T1000 (cell line): Measurements from ENCODE around the gene STK32B.
"Not testable (repeated sequence)": the region's sequence is repeated elsewhere in the genome, so short reads cannot be mapped to it uniquely, and the experiment has no call there.

ENCODE experiments used
- DNase-seq: peaks from one replicate; lab custom pipeline; 2025; ENCODE audit warnings: mixed read lengths; lab: John Stamatoyannopoulos, UW

The STK32B gene

DNA sequence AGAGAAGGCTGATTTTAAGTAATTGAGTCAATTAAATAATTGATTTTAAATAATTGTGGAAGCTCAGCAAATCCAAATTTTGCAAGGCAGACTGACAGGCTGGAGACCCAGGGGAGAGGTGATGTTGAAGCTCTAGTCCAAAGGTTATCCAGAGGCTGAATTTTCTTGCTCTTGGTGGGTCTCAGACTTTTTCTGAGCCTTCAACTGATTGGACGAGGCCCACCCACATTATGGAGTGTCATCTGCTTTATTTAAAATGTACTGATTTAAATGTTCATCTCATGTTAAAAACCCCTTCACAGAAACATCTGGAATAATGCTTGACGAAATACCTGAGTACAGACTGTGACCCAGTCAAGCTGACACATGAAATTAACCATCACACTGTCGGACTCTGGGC lies 20.4 kb upstream of the STK32B start:
- no peak for DNase-seq

DNA sequence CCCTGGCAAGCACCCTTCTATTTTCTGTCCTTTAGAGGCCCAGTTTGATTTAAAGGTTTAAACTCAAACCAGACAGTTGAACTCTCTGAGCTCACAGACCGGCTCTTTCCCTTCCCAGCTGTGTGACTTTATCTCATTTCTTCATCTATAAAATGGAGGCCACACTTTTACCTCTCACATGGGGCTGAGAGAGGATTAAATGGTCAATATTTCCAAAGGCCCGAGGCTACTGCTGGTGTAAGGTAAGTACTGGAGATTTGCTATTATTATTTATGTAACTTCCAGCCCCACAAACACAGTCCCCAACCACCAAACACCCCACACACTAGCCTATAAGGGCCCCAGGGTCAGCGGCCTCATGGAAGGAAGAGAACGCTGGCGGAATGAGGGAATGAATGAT lies 18.5 kb upstream of the STK32B start:
- DNase-seq, result no peak

DNA sequence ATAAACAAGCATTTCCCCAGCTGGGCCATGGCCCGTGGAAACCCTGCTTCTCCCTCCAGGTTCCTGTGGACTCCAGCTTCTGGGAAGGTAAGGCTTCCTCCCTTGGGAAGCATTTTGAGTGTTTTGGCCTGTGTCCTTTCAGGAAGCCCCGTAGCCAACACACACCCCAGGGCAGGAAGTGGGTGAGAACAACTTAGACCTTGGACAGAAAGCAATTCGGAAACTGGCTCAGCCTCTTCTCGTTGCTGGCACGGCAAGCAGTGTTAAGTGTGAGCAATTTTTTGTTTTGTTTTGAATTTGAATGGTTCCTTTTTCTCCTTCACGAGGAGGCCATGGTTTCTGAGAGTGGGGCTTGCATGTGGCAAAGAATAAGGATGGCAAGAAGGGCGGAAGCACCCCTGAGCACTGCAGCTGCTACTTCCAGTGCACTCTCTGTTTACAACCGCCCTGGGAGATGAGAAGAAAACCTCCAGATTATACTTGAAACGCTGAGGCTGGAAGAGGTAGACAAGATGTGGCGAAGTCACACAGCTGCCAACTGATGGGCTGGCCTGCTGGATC lies 17.9 kb upstream of the STK32B start:
- no peak for DNase-seq

DNA sequence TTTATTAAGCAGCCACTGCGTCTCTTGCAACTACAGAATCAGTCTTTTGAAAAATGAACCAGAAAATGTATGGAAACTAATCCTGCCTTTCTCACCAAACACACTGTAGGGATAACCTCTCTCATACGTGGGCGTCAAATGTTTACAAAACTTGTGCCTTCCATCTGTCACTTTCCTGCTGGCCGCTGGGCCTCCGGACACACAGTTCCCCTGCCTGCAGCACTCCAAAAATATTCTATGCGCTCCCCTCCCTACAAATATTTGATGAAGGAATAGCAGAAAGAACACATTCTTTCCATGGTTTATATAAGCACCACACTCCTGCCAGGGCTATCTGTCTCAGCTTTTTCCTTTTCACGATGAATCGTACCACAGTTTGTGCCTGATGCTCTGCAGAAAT lies 17.1 kb upstream of the STK32B start:
- DNase-seq, result no peak

- DNase-seq, result no peak
These were observed 15.0 kb upstream of the STK32B start for GRCh38 chr4:5036239-5036638.

- DNase-seq, result peak; percentile 58
These were observed 13.4 kb upstream of the STK32B start for GRCh38 chr4:5037553-5038551.

- no peak for DNase-seq
These were observed 11.5 kb upstream of the STK32B start for GRCh38 chr4:5039800-5040199.

DNA sequence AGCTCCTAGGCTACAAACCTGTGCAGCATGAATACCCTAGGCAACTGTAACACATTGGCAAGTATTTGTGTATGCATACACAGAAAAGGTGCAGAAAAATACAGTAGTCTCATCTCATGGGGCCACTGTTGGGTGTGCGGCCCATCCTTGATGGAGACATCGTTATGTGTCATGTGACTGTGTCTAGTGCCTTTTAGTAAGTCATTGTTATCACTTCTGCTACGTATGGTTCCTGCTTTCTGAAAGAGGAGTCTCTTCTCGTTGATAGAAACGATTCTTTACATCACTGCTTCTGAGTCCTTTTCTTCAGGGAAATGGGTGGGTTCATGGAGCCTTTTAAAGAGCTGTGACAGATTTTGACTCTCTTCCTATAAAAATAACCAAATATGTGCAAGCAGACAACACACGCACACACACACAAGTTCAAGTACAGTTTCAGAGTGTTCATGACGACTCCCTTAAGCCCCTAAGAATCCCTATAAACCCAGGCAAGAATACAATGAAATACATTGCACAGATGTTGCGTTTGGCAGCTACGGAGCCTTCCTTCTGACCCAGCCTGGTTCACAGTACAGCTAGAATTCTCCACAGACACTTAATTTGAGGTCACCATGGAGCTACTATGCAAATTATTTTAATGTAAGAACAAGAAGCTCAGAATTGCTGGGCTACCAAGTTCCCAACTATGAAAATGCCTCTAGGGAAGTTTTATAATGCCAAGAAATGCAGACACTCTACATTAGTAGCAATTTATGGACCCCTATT lies 10.2 kb upstream of the STK32B start:
- DNase-seq, result no peak

GRCh38 chr4:5041699-5042098 lies 9.6 kb upstream of the STK32B start:
- DNase-seq, result no peak

DNA sequence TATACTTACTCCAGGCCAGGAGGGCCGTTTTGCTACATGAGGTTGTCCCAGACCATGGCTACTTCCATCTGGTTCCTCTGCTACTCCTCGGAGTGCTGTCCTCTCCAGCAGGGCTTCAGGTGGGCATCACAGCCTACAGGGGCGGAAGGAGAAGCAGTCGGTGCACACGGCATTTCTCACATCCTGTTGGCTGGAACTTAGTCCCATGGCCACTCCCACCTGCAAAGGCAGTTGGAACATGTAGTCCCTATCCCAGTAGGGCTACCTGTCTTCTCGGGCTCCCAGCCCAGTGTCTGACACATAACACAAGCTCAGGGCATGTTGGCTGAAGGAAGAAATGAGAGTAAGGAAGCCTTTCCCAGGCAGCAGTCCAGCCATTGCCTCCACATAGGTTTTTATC lies 7.7 kb upstream of the STK32B start:
- DNase-seq, result no peak

DNA sequence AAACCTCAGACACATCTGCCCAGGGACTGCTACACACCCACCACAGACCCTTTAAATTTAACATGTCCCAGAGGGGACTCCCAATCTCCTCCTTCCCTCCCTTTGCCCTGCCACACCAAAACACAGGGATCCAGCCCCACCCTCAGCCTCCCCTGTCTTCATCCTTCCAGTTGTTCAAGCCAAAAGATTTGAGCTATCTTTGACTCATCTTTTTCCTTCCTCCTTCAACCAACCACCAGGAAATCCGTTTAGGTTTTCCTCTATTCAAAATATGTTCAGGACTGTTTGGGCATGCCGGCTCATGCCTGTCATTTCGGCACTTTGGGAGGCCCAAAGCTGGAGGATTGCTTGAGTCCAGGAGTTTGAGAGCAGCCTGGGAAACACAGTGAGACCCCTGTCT lies 6.9 kb upstream of the STK32B start:
- DNase-seq, result no peak

DNA sequence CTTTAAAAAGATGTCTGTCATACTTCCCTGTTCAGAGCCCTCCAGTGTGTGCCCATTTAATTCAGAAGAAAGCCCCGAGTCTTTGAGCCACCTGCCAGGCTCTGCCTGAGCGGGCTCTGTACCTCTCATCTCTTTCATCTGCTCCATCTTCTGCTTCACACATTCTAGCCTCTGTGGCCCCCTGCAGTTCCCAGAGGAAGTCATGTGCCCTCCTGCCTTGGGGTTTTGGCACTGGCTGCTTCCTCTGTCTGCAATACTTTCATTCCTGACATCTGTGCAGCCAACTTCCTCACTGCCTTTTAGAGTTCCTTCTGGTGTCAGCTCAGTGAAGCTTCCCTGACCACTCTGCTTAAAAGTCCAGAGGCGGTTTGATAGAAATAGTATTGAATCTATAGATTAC lies 6.2 kb upstream of the STK32B start:
- no peak for DNase-seq

DNA sequence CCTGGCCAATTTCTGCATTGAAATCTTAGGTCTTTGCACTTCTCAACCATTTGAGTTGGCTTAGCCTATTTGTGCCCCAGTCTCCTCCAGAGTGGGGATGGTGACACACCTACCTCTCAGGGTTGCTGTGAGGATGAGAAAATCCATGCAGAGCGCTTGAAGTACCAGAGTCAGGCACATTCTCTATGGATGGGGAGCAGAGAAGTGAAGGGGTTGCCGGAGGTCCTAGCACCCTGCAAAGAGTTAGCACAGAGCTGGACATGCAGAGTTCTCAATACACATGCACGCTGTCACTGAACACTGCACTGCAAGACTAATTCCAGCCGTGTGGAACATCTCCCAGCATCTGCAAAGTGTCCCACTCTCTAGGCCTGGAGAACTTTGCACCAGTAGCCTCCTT lies 2.6 kb upstream of the STK32B start:
- no peak for DNase-seq

DNA sequence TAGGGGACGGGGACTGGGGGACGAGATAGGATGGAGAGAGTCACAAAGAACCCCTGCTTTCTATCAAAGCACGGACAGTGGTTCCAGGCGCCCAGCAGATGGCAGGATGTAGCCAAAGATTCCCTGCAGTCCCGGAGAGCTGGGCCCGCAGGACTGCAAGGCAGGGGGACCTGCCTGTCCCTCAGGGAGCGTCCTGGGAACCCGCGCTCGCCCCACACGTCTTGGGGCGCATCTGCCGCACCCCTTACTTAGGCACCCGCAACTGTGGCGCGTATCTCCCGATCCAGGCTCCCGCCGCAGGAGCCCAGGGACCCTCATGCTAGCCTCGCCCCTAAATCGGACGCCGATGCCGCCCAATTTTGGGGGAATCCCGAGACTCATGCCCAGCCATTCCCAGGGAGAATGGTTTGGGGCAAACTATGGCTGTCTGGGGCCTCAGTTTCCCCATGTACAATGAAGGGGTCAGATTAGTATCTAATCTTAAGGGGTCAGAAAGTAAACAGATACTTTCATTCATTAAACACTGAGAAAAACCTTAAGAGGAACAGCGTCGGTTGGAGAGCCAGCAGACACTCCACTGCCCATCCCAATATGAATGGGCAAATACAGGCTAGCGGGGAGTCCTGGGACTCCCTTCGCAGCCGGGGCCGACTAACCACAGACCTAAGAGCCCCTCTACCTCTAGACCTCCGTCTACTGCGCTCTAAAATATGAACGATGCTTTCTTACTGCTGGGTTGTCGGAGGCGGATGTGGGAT lies 581 bp upstream of the STK32B start:
- peak; percentile 37 for DNase-seq

- DNase-seq, result no peak
These were observed 973 bp downstream of the STK32B start for GRCh38 chr4:5052204-5052702.

DNA sequence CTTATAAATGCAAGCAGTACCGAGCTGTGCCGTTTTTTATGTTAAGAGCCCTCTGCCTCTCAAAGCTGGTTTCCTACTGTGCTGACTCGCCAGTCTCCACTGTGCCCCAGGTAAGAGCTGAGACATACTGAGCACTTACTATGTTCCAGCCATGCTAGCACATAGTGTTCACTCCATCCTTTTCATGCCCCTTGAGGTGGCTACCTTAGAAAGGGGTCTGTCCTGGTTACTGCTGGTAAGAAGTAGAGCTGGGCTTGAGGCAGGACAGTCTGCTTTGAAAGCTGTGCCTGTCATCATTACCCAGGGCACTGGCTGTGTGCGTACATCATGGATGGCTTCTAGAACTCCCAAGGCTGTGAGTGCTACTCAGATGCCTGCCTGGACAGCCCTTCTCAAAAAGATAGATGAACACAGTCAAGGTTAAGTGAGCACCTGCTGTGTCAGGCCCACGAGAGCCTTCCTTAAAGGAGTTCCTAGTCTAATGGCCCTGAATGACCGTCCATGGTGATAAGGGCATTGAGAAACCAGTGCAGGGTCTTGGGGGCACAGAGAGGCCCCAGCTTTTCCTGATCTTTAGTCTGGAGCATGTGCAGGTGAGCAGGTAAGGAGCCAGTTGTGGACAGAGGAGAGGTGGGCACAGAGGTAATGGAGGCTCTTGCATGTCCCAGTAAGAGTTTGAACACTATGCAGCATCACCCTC lies 1.6 kb downstream of the STK32B start:
- no peak for DNase-seq

- DNase-seq, result no peak
These were observed 3.3 kb downstream of the STK32B start for GRCh38 chr4:5054532-5054931.

- DNase-seq, result no peak
These were observed 4.1 kb downstream of the STK32B start for GRCh38 chr4:5055411-5055810.

GRCh38 chr4:5066101-5066500 lies 14.8 kb downstream of the STK32B start:
- no peak for DNase-seq

DNA sequence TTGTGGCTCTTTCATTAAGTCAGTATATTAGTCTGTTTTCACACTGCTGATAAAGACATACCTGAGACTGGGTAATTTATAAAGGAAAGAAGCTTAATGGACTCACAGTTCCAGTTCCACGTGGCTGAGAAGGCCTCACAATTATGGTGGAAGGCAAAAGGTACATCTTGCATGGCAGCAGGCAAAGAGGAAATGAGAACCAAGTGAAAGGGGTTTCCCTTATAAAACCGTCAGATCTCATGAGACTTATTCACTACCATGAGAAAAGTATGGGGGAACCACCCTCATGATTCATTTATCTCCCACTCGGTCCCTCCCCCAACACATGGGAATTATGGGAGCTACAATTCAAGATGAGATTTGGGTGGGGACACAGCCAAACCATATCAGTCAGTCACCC lies 15.7 kb downstream of the STK32B start:
- DNase-seq, result not testable (repeated sequence)

DNA sequence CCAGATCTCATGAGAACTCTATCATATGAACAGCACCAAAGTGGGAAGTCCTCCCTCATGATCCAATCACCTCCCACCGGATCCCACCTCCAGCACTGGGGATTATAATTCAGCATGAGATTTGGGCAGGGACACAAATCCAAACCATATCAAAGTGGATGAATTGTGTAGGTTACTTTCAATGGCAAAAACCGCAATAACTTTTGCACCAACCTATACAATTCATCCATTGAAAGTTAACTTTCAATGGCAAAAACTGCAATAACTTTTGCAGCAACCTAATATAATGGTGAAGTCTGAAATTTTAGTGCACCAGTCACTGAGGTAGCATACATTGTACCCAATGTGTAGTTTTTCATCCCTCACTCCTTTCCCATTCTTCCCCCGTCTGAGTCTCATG lies 16.6 kb downstream of the STK32B start:
- no peak for DNase-seq
